MM.1S (cell line): ENCODE data around the gene TNRC6C.

Experiments
- DNase-seq: peaks from one replicate; pipeline ENCODE4 v3.0.0-alpha.2; 2015
- H2AFZ ChIP-seq: fragments of 300-600 bp; sonication (generic); 2 replicates; pipeline ENCODE4 v1.6.0; 2016; ENCODE audit warnings: antibody characterized with exemption, low read length
- H3F3A ChIP-seq: fragments of 300-600 bp; sonication (generic); 2 replicates; pipeline ENCODE4 v1.6.1; 2016; ENCODE audit warnings: mild to moderate bottlenecking, antibody characterized with exemption, low read length, moderate library complexity, mixed read lengths; ENCODE audit not compliant: insufficient read depth
- H3K27ac ChIP-seq: fragments of 300-600 bp; sonication (generic); 2 replicates; pipeline ENCODE4 v1.5.1; 2016; ENCODE audit warnings: mild to moderate bottlenecking, low read length
- H3K27me3 ChIP-seq: fragments of 300-600 bp; sonication (generic); replicated peaks from 2 replicates; pipeline ENCODE4 v1.6.0; 2016; ENCODE audit warnings: low read length; ENCODE audit not compliant: insufficient read depth
- H3K36me3 ChIP-seq: fragments of 300-600 bp; sonication (generic); replicated peaks from 2 replicates; pipeline ENCODE4 v1.6.1; 2016; ENCODE audit warnings: mild to moderate bottlenecking, low read length, mixed read lengths; ENCODE audit not compliant: insufficient read depth
- H3K4me1 ChIP-seq: fragments of 300-600 bp; sonication (generic); 2 replicates; pipeline ENCODE4 v1.6.1; 2016; ENCODE audit warnings: low read length, mixed read lengths
- H3K4me2 ChIP-seq: fragments of 300-600 bp; sonication (generic); 2 replicates; pipeline ENCODE4 v1.6.0; 2016; ENCODE audit warnings: low read depth, low read length
- H3K4me3 ChIP-seq: fragments of 300-600 bp; sonication (generic); 2 replicates; pipeline ENCODE4 v1.5.1; 2016; ENCODE audit warnings: low read length, mixed read lengths
- H3K79me2 ChIP-seq: fragments of 300-600 bp; sonication (generic); 2 replicates; pipeline ENCODE4 v1.6.1; 2016; ENCODE audit warnings: mixed run types, low read length, mixed read lengths
- H3K9ac ChIP-seq: fragments of 300-600 bp; sonication (generic); 2 replicates; pipeline ENCODE4 v1.6.1; 2016; ENCODE audit warnings: low read length, mixed read lengths
- H3K9me2 ChIP-seq: fragments of 300-600 bp; sonication (generic); replicated peaks from 2 replicates; pipeline ENCODE4 v1.6.1; 2016; ENCODE audit warnings: mild to moderate bottlenecking, low read length, mixed read lengths; ENCODE audit not compliant: insufficient read depth
- H3K9me3 ChIP-seq: fragments of 300-600 bp; sonication (generic); replicated peaks from 2 replicates; pipeline ENCODE4 v1.6.1; 2016; ENCODE audit warnings: mild to moderate bottlenecking, low read length, mixed read lengths; ENCODE audit not compliant: insufficient read depth
- H4K20me1 ChIP-seq: fragments of 300-600 bp; sonication (generic); 2 replicates; pipeline ENCODE4 v1.6.1; 2016; ENCODE audit warnings: mild to moderate bottlenecking, low read length, moderate library complexity, mixed read lengths; ENCODE audit not compliant: insufficient read depth
- EZH2 ChIP-seq: fragments of 300-600 bp; sonication (generic); optimal IDR thresholded peaks from 2 replicates; pipeline ENCODE3; 2017; ENCODE audit warnings: low read depth, mild to moderate bottlenecking, antibody characterized with exemption, low read length, mixed read lengths
- EZH2phosphoT487 ChIP-seq: fragments of 300-600 bp; sonication (generic); IDR thresholded peaks from 2 replicates; pipeline ENCODE4 v1.6.1; 2018; ENCODE audit warnings: antibody characterized with exemption, low read length
- TF ChIP-seq, protein P1 (sequence below): fragments of 300-600 bp; sonication (generic); IDR thresholded peaks from 2 replicates; pipeline ENCODE4 v1.5.1; 2016; ENCODE audit warnings: antibody characterized with exemption, low read length, mixed read lengths

TNRC6C gene

DNA sequence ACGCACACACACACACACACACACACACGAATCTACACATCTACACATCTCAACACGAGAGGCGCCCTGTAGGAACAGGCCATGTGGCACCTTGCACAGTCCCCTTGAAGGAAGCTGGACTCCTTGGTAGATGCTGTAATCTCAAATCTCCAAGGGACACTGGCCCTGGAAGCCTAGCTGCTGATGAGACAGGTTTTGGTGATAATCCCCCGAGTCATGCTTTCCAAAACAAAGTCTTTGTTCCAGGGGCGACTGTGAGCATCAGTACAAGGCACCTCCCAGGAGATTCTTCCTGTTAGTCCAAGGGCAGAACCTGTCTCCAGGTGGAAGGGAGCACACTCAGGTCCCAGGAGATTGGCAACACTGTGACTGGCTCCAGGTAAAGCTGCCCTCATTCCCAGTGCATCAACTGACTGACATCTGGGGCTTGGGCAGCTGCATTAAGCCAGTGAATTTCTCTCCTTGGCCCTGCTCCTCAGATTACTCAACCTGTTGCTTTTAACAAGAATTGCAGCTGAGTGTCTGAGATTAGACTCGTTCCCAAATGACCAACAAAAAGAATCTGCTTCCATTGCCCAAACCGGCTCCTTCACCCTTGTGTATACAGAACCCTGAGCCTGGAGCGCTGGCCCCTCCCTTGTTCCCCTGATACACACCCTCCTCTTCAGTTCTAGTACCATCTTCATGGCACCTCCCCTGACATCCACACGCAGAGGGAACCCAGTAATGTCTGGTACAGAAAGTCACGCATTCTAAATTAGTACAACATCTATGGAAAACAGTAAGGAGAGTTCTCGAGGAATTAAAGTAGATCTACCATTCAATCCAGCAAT lies 13.9 kb upstream of the TNRC6C start:
- no peak overlapping the region for H3K27ac ChIP-seq
- H3K4me2 ChIP-seq: no peak overlapping the region
- TF ChIP-seq EZH2 (no peak), EZH2phosphoT487 (no peak)
- TF ChIP-seq, protein P1, sequence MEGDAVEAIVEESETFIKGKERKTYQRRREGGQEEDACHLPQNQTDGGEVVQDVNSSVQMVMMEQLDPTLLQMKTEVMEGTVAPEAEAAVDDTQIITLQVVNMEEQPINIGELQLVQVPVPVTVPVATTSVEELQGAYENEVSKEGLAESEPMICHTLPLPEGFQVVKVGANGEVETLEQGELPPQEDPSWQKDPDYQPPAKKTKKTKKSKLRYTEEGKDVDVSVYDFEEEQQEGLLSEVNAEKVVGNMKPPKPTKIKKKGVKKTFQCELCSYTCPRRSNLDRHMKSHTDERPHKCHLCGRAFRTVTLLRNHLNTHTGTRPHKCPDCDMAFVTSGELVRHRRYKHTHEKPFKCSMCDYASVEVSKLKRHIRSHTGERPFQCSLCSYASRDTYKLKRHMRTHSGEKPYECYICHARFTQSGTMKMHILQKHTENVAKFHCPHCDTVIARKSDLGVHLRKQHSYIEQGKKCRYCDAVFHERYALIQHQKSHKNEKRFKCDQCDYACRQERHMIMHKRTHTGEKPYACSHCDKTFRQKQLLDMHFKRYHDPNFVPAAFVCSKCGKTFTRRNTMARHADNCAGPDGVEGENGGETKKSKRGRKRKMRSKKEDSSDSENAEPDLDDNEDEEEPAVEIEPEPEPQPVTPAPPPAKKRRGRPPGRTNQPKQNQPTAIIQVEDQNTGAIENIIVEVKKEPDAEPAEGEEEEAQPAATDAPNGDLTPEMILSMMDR: no peak
- H3K9me3 ChIP-seq: no peaks in the 10 kb centered on the region
- H3K27me3 ChIP-seq: peaks cover 93% of the 10 kb centered on the region
- no peak for DNase-seq
- H3K4me3 ChIP-seq: no peak overlapping the region
- H4K20me1 ChIP-seq: no peaks in the 10 kb centered on the region
- H3F3A ChIP-seq: no peaks in the 10 kb centered on the region
- H3K36me3 ChIP-seq: no peaks in the 10 kb centered on the region
- H3K9me2 ChIP-seq: no peaks in the 10 kb centered on the region
- no peak overlapping the region for H3K9ac ChIP-seq
- no peaks in the 10 kb centered on the region for H3K79me2 ChIP-seq
- H2AFZ ChIP-seq: no peak overlapping the region
- H3K4me1 ChIP-seq: no peaks in the 10 kb centered on the region

DNA sequence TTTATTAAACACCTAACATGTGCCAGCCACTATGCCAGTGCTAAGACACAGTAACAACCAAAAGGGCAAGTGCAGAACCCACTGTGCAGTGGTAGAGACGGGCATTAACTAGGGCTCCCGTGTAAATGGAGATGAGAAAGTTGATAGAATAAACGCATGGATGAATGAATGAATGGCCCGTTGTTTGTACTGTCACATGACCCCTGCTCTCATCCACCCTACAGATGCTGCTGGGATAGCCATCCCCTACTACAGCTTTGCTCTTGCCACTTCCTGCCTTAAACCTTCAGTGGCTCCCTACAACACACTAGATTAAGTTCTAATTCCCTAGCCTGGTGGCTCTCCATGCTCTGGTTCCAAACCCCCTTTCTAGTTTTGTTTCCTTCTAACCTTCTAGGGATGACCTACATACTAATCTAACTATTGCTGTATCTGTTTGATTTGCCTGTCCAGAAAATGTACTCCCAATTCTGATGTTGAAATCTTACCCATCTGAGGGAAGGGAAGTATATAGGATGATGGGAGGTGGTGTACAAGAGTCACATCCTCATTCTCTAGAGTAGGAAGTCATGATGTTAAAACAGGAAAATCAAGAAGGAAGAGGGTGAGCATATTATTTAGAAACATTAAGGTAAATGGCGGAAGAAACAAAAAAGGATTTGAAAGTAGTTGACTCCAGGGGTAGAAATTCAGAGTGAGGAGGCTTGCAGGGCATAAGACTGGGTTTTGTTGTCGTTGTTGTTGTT lies 11.4 kb upstream of the TNRC6C start:
- TF ChIP-seq EZH2 (no peak), EZH2phosphoT487 (no peak)
- TF ChIP-seq, protein P1: no peak
- Histone ChIP-seq H3K79me2 (no peaks in the 10 kb centered on the region), H3K27me3 (peaks cover 94% of the 10 kb centered on the region), H3F3A (no peaks in the 10 kb centered on the region), H3K4me2 (no peak overlapping the region), H3K36me3 (no peaks in the 10 kb centered on the region), H3K4me1 (no peaks in the 10 kb centered on the region), H3K9me2 (no peaks in the 10 kb centered on the region), H2AFZ (no peak overlapping the region), H3K4me3 (no peak overlapping the region), H3K9me3 (no peaks in the 10 kb centered on the region), H4K20me1 (no peaks in the 10 kb centered on the region), H3K27ac (no peak overlapping the region), H3K9ac (no peak overlapping the region)
- DNase-seq: no peak

DNA sequence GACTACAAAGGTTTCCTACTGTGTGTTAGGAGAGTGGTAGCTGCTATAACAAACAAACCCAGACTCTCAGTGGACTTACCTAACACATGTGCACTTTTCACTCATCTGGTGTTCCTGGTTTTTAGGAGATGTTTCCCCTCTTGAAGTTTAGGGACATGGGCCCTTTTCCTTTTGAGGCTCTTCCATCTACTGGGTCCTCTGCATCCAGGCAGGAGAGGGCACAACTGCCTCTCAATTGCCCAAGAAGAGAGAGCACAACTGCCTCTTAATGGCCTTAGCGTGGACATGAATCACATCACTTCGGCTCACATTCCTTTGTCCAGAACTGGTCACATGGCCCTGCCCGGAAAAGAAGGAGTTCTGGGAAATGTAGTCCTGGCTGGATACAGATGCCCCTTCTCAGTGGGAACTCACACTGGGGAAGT lies 9.8 kb upstream of the TNRC6C start:
- H3K27me3 ChIP-seq: peaks cover 94% of the 10 kb centered on the region
- no peaks in the 10 kb centered on the region for H3F3A ChIP-seq
- DNase-seq: no peak
- H3K9me3 ChIP-seq: no peaks in the 10 kb centered on the region
- H3K9ac ChIP-seq: no peak overlapping the region
- H2AFZ ChIP-seq: no peak overlapping the region
- no peaks in the 10 kb centered on the region for H3K79me2 ChIP-seq
- TF ChIP-seq EZH2phosphoT487 (no peak), EZH2 (no peak)
- TF ChIP-seq, protein P1: no peak
- H3K27ac ChIP-seq: no peak overlapping the region
- no peak overlapping the region for H3K4me2 ChIP-seq
- H3K9me2 ChIP-seq: no peaks in the 10 kb centered on the region
- no peak overlapping the region for H3K4me3 ChIP-seq
- H3K4me1 ChIP-seq: no peaks in the 10 kb centered on the region
- H3K36me3 ChIP-seq: no peaks in the 10 kb centered on the region
- no peaks in the 10 kb centered on the region for H4K20me1 ChIP-seq
